OCI-LY3 (cell line): Measurements from ENCODE around the gene ANKS6.

Source experiments
- H2AFZ ChIP-seq: fragments of 200-600, 300-600 bp; shearing (Covaris generic); 2 replicates; pipeline ENCODE4 v1.6.0; 2014; ENCODE audit warnings: antibody characterized with exemption, low read depth, low read length
- H3K27ac ChIP-seq: fragments of 200-600, 300-600 bp; sonication (generic); 2 replicates; pipeline ENCODE4 v1.5.1; 2014; ENCODE audit warnings: mild to moderate bottlenecking, low read length, moderate library complexity, mixed read lengths
- H3K27me3 ChIP-seq: fragments of 200-600, 300-600 bp; sonication (generic); 2 replicates; pipeline ENCODE4 v1.6.1; 2014; ENCODE audit warnings: low read depth, low read length, mixed read lengths
- H3K36me3 ChIP-seq: fragments of 200-600, 300-600 bp; sonication (generic); replicated peaks from 2 replicates; pipeline ENCODE3; 2014; ENCODE audit warnings: low read depth, low read length, mixed read lengths
- H3K4me1 ChIP-seq: fragments of 300-600, 200-600 bp; sonication (generic); 2 replicates; pipeline ENCODE4 v1.6.1; 2014; ENCODE audit warnings: low read length, mixed read lengths
- H3K4me2 ChIP-seq: fragments of 200-600, 300-600 bp; sonication (generic); 2 replicates; pipeline ENCODE4 v1.6.1; 2014; ENCODE audit warnings: low read length, mixed read lengths
- H3K4me3 ChIP-seq: fragments of 300-600, 200-600 bp; sonication (generic); 2 replicates; pipeline ENCODE4 v1.5.1; 2014; ENCODE audit warnings: antibody characterized with exemption, mild to moderate bottlenecking, low read length, moderate library complexity
- H3K79me2 ChIP-seq: fragments of 300-600, 200-600 bp; shearing (Covaris generic); 2 replicates; pipeline ENCODE4 v1.6.1; 2014; ENCODE audit warnings: mild to moderate bottlenecking, low read length, mixed read lengths
- H3K9ac ChIP-seq: fragments of 300-600, 200-600 bp; shearing (Covaris generic); 2 replicates; pipeline ENCODE4 v1.6.0; 2014; ENCODE audit warnings: mild to moderate bottlenecking, low read length, moderate library complexity
- H3K9me3 ChIP-seq: fragments of 200-600, 300-600 bp; shearing (Covaris generic); 2 replicates; pipeline ENCODE4 v1.6.1; 2014; ENCODE audit warnings: low read length, mixed read lengths; ENCODE audit not compliant: insufficient read depth
- H4K20me1 ChIP-seq: fragments of 200-600, 300-600 bp; sonication (generic); 2 replicates; pipeline ENCODE4 v1.6.1; 2016; ENCODE audit warnings: low read length, mixed read lengths; ENCODE audit not compliant: insufficient read depth
- CTCF ChIP-seq: fragments of 200-600, 300-600 bp; sonication (generic); IDR thresholded peaks from 2 replicates; pipeline ENCODE4 v1.5.1; 2014; ENCODE audit warnings: antibody characterized with exemption, low read length, low read depth
- EZH2phosphoT487 ChIP-seq: fragments of 200-600 bp; shearing (Covaris generic); IDR thresholded peaks from 2 replicates; pipeline ENCODE4 v1.6.1; 2018; ENCODE audit warnings: antibody characterized with exemption, mixed run types, low read depth

Gene ANKS6

GRCh38 chr9:98763986-98764745 is 32.2 kb downstream of the ANKS6 start:
- Histone ChIP-seq H3K79me2 (no peaks in the 10 kb centered on the region), H3K27me3 (no peaks in the 10 kb centered on the region), H3K4me2 (no peak overlapping the region), H3K27ac (no peak overlapping the region), H2AFZ (no peak overlapping the region), H3K9me3 (no peaks in the 10 kb centered on the region), H3K36me3 (peaks cover 4% of the 10 kb centered on the region), H3K4me1 (no peaks in the 10 kb centered on the region), H3K4me3 (no peak overlapping the region), H3K9ac (no peak overlapping the region), H4K20me1 (no peaks in the 10 kb centered on the region)
- no peak for TF ChIP-seq EZH2phosphoT487
- TF ChIP-seq CTCF, result no peak

GRCh38 chr9:98760231-98760630 is 36.1 kb downstream of the ANKS6 start:
- Histone ChIP-seq H2AFZ (no peak overlapping the region), H3K4me3 (no peak overlapping the region), H3K9me3 (no peaks in the 10 kb centered on the region), H3K4me2 (no peak overlapping the region), H3K36me3 (peaks cover 18% of the 10 kb centered on the region), H3K79me2 (no peaks in the 10 kb centered on the region), H3K4me1 (no peaks in the 10 kb centered on the region), H3K27me3 (no peaks in the 10 kb centered on the region), H4K20me1 (no peaks in the 10 kb centered on the region), H3K9ac (no peak overlapping the region), H3K27ac (no peak overlapping the region)
- TF ChIP-seq EZH2phosphoT487 (no peak), CTCF (no peak)

GRCh38 chr9:98755006-98755618 is 41.2 kb downstream of the ANKS6 start:
- H3K79me2 ChIP-seq, result no peaks in the 10 kb centered on the region
- no peaks in the 10 kb centered on the region for H3K9me3 ChIP-seq
- H3K27ac ChIP-seq, result no peak overlapping the region
- no peak overlapping the region for H3K9ac ChIP-seq
- H3K4me3 ChIP-seq, result no peak overlapping the region
- no peaks in the 10 kb centered on the region for H4K20me1 ChIP-seq
- TF ChIP-seq EZH2phosphoT487 (no peak), CTCF (no peak)
- H3K4me1 ChIP-seq, result no peaks in the 10 kb centered on the region
- no peak overlapping the region for H3K4me2 ChIP-seq
- peaks cover 14% of the 10 kb centered on the region for H3K36me3 ChIP-seq
- no peaks in the 10 kb centered on the region for H3K27me3 ChIP-seq
- no peak overlapping the region for H2AFZ ChIP-seq

GRCh38 chr9:98751210-98751609 is 45.1 kb downstream of the ANKS6 start:
- no peak overlapping the region for H3K27ac ChIP-seq

More at GRCh38 chr9:98751210-98751609, 45.1 kb downstream of the ANKS6 start:
- Histone ChIP-seq H3K27me3 (no peaks in the 10 kb centered on the region), H3K4me3 (no peak overlapping the region), H3K4me1 (no peaks in the 10 kb centered on the region), H3K79me2 (no peaks in the 10 kb centered on the region), H3K9me3 (no peaks in the 10 kb centered on the region), H3K36me3 (peaks cover 15% of the 10 kb centered on the region), H3K9ac (no peak overlapping the region), H2AFZ (no peak overlapping the region), H3K4me2 (no peak overlapping the region), H4K20me1 (no peaks in the 10 kb centered on the region)
- no peak for TF ChIP-seq CTCF
- TF ChIP-seq EZH2phosphoT487, result no peak
